ENCODE measurements around the gene APBA2.

GRCh38 chr15:29131840-29132420 lies 246.2 kb downstream of the APBA2 start:
- TF ChIP-seq POLR2AphosphoS5 (IDR thresholded peaks at IDR 0.05) (no peak), EP300 (IDR thresholded peaks at IDR 0.05; ENCODE audit: low read depth) (no peak)

Measured in transverse colon (tissue), 3 donors.